Fibroblast of lung (primary cell): ENCODE data around the gene RETREG1.

Experiments used
- EZH2 ChIP-seq: IDR thresholded peaks from 2 replicates; pipeline ENCODE4 v1.5.1; 2012; ENCODE audit warnings: low read length, control low read depth, mild to moderate bottlenecking; ENCODE audit errors: missing control alignments
- TF ChIP-seq, protein P1 (sequence below), 2 donors: IDR thresholded peaks in 1 of 2; conservative IDR thresholded peaks in 1 of 2; 1 replicate in 1 of 2; 2 replicates in 1 of 2; pipeline ENCODE4 v1.5.1; 2011 to 2012; ENCODE audit warnings: low read length in 2 of 2, control low read depth in 1 of 2, inconsistent platforms in 1 of 2, low read depth in 1 of 2, mild to moderate bottlenecking in 1 of 2

GRCh38 chr5:16464664-16465543 is 151.9 kb downstream of the RETREG1 start:
- TF ChIP-seq, protein P1, sequence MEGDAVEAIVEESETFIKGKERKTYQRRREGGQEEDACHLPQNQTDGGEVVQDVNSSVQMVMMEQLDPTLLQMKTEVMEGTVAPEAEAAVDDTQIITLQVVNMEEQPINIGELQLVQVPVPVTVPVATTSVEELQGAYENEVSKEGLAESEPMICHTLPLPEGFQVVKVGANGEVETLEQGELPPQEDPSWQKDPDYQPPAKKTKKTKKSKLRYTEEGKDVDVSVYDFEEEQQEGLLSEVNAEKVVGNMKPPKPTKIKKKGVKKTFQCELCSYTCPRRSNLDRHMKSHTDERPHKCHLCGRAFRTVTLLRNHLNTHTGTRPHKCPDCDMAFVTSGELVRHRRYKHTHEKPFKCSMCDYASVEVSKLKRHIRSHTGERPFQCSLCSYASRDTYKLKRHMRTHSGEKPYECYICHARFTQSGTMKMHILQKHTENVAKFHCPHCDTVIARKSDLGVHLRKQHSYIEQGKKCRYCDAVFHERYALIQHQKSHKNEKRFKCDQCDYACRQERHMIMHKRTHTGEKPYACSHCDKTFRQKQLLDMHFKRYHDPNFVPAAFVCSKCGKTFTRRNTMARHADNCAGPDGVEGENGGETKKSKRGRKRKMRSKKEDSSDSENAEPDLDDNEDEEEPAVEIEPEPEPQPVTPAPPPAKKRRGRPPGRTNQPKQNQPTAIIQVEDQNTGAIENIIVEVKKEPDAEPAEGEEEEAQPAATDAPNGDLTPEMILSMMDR (conservative IDR thresholded peaks at IDR 0.05 in 1 of 2, IDR thresholded peaks at IDR 0.05 in 1 of 2; ENCODE audit: low read depth in 1 of 2, low read length in 2 of 2): no peak
- TF ChIP-seq EZH2: no peak
